ENCODE results near the gene PLCB2.

Gene PLCB2

DNA sequence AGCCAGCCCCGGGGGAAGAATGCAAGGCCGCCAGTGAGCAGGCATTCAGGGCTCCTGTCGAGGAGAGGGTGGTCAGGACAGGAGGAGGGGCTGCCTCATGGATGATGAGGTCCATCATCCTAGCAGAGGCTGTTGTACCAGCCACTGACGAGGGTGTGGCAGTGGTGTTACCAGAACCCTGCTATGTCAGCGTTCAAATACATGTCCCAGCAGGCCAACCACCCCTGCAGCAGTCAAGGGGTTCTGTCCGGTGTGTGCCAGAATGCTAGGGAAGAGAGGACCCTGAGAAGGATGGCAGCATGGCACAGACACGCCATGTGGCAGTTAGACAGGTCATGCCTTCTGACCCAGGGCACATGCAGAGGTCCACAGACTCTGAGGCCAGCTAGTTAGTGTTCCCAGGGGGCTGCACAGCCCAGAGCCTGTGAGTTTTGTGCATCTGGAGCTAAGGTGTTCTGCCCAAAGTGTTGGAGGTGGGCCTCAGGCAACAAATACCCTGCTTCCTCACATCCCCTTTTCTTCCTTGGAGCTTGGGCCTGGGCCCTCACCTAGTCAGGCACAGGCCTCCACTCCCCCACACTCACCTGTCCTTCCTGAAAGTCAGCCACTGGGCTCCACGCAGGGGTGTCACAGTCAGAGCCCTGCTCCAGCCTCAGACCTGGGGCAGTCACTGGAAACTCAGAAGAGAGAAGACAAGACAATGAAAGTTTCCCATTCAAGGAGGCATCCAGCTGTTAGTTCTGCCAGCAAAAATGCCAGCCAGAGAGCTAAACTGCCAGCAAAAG lies 61.0 kb downstream of the PLCB2 start:
- DNase-seq: no peak

DNA sequence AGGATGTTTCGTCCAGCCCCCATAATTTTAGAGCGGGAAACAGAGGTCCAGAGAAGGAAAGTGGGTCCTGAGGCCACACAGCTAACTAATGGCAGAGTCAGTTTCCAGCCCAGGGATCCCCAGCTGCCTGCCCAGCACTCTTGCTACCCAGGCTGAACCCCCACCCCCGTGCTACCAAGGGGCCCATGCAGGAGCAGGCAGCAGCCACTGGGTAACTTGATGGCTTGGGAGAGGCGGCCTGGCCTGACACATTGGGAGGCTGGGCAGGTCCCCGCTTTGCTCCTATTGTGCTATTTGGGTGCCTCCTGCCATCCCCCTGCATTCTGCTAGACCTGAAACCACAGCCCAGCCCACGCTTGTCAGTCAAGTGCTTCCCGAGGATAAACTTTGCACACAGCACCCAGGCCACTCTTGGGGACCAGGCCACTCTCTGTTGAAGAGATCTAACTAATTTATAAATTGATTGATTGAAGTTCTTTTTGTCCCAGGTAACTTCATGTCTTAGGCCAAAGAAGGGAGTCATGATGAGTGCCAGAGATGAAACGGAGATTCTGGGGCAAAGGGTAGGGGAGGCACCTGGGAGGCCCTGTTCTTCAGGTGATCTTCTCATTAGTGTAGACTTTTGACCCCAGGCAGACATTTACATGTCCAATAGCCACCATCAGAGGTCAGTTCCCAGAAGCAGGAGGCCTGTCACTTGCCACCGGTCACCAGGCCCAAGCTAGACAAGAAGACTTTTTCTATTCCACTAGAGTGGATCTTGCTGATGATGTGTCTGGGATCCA lies 61.9 kb downstream of the PLCB2 start:
- no peak for DNase-seq

DNA sequence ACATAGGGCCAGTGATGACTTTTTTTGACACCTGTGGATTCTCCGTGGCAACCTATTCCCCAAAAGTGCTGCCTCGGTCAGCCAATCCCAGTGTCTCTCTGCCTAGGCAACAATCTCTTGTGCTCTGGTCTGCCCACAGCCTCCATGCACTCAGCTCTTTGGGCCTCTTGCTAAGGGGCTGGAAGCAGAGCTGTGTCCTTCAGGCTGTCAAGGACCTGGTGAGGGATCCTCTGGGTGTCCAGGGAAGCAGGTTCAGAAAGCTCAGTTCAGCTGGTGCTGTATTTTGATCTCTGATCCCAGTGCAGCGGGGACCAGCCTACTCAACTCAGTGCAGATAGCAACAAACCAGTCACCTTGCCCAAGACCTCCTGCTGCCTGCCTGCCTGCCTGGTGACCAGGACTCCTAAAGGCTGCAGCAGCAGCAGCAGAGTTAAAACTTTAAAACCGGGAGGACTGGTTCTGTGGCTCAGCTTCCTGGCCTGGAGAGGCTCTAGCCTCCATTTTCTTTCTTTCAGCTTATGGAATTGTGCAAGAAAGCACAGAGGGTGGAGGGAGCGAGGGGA lies 62.7 kb downstream of the PLCB2 start:
- no peak for DNase-seq

GRCh38 chr15:40243126-40243810 lies 64.5 kb downstream of the PLCB2 start:
- DNase-seq: no peak

GRCh38 chr15:40242601-40243000 lies 65.1 kb downstream of the PLCB2 start:
- no peak for DNase-seq

GRCh38 chr15:40242213-40242599 lies 65.5 kb downstream of the PLCB2 start:
- DNase-seq: no peak

DNA sequence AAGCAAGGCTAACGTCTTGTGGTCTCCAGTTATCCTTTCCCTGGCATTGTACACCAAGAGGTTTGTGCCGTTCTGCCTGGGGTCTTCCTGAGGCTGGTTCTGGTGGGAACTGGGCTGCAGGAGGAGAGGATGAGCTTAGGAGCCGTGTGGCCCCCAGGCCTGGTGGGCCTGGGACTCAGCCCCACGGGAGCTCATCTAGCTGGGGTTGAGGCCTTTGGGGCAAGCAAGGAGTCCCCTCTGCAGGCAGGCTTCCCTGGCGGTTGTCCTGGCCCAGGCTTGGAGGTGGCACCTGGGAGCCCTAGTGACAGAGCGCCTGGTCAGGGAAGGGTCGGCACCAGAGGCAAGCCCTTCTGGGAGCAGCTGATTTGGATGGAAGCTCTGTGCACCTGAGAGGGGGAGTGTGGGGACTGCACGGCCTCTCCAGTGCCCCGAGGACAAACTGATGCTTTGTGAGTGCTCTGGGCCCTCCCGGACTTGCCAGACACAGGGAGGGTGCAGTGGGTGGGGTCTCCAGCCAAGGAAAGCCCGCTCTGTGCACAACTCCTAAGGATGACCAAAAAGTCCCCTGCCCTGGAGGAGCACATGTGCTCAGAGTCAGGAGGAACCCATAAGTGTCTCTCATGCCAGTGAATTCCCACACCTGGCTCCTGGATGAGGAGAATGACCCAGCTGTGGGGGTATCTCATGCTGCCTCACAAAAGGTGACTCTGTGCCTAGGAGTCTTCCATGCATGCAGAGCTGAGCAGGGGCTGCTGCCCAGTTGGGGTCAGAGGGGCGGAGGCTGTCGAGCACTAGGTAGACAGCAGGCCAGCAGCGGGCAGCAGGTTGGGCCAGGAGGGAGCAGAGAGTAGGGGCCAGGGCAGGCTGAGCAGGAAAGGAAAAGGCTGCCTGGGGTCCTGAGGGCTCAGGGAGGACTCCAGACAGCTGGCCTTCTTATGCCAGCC lies 66.2 kb downstream of the PLCB2 start:
- no peak for DNase-seq

- DNase-seq: no peak
Measured at GRCh38 chr15:40240619-40241221, 67.0 kb downstream of the PLCB2 start.

GRCh38 chr15:40239693-40240618 lies 67.8 kb downstream of the PLCB2 start:
- DNase-seq: no peak

DNA sequence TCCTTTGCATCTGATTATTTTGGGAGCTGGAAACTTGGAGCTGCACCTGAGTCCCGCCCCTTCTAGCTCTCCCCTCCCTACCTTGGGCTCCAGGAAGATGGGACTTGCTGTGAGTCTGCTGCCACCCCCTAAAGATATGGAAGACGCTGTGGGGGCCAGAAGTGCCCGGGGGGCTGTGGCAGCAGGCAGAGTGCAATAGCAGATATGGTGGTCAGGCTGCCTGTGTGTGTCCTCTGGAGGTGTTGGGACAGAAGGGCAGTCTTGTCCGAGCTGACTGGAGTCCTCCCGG lies 68.4 kb downstream of the PLCB2 start:
- no peak for DNase-seq

DNA sequence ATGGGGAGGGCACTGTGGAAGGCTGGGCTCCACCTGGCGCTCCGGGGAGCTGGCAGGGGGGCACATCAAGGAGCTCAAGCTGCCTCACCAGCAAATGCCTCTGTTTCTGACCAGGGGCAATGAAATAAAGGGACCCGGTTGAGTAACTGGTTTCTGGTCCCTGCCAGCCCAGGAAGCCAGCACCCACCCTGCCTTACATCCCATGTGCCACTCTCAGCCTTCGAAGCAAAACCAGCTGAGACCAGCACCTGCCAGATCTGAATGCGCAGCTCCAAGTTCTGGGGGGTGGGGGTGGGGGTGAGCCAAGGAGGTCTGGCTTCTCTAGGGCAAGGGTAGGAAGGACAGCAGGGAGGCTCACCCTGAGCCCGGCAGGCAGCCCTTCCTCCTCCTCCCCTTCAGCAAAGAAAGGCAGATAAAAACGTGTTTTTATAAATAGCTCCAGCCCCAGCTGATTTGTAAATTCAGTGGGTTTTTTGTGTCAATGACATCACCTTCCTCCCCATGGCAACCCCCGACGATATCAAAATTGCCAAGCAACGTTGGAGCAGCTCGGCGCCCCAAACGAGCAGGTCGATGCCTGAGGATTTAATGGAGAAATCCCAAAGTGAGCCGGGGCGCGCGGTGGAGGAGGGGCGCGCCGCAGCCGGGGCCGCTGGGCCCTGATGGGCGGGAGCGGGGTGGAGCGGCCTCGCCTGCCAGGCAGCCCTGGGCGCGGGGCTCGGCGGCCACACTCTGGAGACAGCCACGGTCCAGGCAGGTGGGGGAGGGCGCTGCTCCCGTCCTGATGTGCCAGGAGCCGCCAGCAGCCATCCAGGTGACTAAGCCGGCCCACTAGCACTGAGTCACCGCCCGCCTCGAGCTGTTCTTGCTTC lies 69.0 kb downstream of the PLCB2 start, which contains the start of gene PAK6:
TSS of gene PAK6 (plus strand) at position 532 of the 872 bp plus-strand sequence. CDS start 25,723 bp downstream, outside the sequence.
- peak; percentile 24 to 41 for DNase-seq
